ENCODE measurements around the gene PANX2.

PANX2 gene

DNA sequence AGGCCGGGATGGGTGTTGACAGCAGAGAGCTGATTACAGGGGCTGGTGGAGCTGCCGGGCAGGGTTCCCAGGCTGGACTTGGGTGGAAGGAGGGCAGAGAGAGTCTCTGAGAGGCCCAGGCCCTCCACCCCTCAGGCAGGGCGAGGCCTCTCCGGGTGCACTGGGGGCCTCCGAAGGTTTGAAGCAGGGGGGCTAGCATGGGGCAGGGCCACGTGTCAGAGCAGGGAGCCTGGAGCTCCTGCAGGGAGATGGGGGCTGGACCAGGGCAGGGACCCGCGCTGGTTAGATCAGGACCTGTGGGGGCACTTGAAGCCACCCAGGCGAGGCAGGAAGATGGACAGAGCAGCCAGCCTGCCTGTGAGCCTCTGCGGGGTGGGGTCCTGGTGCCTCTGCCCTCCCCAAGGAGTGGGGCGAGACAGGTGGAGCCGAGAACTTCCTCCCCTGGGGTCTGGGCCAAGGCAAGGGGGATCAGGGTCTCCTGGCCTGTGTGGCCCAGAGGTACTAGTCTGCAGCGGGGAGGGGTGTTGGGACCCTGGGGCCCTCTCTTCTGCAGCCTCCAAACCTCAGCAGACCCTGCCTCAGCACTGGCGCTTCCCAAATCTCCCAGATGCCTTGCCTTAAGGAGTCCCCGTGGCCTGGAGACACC, 911 bp downstream of the PANX2 start:
- no peak for DNase-seq

DNA sequence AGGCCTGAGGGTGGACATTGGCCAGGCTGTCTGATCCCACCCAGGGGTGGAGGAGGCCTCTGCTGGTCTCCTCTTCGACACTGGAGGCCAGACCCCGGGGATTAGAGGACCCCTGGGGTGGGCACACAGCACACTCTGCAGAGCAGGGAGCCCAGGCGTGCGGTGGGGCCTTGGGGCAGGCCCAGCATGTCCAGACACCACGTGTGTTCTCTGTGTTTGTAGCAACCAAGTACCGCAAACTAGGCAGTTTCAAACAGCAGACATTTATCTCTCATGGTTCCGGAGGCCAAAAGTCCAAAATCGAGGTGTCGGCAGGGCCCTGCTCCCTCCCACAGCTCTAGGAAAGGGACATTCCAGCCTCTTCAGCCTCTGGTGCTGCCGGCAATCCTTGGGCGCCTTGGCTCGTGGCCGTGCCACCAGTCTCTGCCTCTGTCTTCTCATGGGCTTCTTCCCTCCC, 1.5 kb downstream of the PANX2 start:
- no peak for DNase-seq

DNA sequence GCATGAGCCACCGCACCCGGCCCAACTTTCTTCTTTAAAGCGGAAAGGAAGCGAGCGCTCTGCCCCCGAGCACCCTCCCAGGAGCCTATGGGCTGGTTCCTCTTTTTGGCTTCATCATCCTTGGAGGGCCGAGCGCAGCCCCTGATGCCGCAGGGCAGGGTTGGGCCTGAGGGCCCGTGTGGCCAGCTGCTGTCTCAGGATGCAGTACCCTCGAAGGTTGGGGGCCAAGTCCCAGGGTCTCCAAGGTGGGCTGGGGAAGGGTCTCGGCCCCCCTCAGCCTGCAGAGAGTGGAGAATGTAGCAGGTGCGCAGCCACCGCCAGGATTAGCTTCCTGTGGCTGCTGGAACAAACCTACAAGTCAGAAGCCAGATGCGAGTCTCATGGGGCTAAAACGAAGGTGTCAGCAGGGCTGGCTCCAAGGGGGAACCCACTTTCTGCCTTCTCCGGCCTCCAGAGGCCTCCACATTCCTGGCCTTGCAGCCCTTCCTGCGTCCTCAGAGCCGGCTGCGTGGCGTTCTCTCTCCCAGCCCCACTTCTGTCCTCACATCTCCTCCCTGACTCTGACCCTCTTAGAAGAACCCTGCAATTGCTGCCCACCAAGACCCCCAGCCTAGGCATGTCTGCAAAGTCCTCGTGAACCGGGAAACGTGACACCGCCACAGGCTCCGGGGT, 2.9 kb downstream of the PANX2 start:
- DNase-seq: no peak

DNA sequence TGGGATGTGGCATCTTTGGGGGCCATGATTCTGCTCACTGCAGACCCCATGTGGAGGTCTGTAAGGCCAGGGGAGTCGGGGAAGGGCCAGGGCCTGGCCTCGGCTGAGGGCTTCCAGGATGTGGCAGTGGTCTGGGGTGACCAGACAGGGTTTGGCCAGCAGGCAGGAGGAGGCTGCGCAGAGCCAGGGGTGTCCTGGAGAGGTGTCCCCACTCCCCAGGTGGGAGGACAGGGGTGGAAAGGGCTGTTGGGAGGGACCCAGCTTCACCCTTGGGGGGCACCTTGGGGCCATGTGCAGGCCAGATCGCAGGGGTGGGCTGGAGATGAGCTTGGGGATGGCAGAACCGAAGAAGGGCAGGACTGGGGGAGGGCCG, 3.4 kb downstream of the PANX2 start:
- no peak for DNase-seq

DNA sequence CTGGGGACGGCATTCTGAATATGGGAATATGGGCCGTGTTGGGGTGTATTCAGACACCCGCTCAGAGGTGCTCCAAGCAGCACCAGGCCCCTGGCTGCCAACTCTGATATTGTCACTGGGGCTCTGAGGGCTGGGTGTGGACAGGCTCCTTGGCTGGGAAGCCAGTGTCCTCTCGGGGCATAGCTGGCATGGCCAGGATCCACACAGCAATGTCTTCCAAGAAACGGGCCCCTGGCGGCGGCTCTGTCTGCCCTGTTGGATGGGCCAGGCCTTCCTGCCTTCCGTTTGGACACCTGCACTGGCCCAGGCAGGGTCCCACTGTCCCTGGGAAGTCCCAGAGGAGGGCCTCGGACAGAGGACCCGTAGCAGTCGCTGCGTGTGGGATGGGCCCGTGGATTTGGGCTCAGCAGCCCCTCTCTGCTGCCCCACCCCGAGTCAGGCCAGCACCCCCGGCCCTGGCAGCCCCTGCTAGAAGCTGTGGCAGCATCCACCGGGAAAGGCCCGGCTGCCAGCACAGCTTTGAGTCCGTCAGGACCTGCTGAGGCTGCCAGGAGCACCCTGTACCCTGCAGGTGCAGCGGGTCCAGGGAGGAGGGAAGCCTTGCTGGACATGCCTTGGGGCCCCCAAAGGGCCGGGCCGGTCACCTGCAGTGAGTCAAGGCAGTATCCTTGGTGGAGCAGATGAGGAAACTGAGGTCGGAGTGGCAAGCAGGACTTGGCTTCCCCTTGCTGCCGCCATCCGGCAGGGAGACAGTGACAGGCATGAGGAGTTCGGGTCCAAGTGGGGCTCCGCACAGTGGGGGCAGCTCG, 4.1 kb downstream of the PANX2 start:
- no peak for DNase-seq

DNA sequence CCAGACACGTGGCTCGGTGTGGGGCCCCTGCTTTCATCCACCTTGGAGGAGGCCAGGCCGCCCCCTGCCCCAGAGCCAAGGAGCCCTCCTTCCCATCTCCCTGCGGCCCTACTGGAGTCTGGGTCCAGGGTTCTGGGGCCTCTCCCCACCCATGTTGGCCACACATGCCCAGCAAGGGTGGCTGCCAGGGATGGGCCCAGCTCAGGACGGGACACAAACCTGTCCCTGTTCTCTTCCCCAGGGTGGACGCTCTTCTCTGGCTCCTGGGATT, 4.6 kb downstream of the PANX2 start:
- no peak for DNase-seq

DNA sequence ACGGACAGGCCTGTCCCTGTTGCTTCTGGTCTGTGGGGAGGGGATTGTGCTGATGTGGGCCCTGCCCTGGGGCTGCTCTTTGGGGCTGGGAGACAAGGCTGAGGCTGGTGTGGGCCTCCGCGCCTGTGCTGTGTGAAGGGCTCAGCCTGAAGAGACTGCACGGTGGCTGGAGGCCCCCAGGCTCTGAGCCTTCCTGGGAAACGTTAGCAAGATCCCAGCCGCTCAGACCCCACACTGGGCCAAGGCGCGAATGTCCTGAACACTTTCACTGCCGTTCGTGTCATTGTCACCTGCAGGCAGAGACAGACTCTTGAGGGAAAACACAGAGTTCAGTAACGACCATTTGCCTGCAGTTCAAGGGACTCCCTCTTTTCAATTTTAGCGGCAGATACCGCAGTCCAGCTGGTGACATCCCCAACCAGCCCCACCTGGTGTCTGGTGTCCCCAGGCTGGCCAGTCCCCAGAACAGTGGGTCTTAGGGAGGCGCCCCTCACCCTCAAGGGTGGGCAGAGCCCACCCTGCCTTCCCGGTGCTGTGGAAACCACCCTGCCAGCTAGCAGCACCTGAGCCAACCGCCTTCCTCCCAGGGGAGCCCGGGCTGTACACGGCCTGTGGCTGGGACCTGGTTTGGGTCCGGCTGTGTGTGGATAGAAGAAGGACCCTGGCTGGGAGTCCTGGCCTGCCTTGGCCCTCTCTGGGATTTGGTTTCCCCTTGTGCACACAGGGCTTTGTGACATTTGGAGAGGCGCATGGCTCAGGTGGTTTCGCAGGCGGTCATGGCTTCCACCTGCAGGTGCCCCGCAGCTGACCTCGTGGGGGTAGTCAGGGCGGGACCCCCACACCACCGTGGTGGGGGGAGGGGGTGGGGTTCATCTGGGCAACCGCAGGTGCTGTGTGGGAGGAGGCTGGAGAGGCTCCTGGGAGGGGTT, 5.7 kb downstream of the PANX2 start:
- DNase-seq: no peak

DNA sequence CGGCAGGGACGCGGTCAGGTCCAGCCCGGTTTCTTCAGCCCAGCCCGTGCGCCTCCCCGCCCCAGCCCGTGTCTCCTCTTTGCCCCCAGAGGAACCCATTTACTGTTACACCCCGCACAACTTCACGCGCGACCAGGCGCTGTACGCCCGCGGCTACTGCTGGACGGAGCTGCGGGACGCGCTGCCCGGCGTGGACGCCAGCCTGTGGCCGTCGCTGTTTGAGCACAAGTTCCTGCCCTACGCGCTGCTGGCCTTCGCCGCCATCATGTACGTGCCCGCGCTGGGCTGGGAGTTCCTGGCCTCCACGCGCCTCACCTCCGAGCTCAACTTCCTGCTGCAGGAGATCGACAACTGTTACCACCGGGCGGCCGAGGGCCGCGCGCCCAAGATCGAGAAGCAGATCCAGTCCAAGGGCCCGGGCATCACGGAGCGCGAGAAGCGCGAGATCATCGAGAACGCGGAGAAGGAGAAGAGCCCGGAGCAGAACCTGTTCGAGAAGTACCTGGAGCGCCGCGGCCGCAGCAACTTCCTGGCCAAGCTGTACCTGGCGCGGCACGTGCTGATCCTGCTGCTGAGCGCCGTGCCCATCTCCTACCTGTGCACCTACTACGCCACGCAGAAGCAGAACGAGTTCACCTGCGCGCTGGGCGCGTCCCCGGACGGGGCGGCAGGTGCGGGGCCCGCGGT, 6.5 kb downstream of the PANX2 start:
- DNase-seq: no peak

DNA sequence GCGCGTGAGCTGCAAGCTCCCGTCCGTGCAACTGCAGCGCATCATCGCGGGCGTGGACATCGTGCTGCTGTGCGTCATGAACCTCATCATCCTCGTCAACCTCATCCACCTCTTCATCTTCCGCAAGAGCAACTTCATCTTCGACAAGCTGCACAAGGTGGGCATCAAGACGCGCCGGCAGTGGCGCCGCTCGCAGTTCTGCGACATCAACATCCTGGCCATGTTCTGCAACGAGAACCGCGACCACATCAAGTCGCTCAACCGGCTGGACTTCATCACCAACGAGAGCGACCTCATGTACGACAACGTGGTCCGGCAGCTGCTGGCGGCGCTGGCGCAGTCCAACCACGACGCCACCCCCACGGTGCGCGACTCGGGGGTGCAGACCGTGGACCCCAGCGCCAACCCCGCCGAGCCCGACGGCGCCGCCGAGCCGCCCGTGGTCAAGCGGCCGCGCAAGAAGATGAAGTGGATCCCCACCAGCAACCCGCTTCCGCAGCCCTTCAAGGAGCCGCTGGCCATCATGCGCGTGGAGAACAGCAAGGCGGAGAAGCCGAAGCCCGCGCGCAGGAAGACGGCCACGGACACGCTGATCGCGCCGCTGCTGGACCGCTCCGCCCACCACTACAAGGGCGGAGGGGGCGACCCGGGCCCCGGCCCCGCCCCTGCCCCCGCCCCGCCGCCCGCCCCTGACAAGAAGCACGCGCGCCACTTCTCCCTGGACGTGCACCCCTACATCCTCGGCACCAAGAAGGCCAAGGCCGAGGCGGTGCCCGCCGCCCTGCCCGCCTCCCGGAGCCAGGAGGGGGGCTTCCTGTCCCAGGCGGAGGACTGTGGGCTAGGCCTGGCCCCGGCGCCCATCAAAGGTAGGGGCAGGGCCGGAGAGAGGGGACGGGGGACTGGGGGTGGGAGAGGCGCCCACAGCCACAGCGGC, 7.3 kb downstream of the PANX2 start:
- DNase-seq: no peak

DNA sequence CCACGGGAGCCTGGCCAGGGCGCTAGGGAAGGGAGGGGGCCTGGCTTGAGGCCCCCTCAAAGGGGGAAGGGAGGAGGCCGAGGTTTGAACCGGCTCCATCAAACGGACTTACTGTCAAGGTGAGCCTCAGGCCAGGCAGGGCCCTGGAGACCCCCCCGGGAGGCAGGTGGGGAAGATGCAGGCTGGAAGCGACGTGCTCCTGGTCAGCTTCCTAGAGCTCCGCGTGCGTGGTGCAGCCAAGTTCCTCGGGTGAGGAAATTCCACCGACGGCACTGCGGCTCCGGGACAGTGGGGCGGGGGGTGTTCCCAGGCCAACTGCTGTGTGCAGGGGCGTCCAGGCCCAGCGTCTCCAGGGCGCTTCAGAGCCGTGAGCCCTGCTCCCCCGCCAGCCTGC, 7.9 kb downstream of the PANX2 start:
- no peak for DNase-seq

DNA sequence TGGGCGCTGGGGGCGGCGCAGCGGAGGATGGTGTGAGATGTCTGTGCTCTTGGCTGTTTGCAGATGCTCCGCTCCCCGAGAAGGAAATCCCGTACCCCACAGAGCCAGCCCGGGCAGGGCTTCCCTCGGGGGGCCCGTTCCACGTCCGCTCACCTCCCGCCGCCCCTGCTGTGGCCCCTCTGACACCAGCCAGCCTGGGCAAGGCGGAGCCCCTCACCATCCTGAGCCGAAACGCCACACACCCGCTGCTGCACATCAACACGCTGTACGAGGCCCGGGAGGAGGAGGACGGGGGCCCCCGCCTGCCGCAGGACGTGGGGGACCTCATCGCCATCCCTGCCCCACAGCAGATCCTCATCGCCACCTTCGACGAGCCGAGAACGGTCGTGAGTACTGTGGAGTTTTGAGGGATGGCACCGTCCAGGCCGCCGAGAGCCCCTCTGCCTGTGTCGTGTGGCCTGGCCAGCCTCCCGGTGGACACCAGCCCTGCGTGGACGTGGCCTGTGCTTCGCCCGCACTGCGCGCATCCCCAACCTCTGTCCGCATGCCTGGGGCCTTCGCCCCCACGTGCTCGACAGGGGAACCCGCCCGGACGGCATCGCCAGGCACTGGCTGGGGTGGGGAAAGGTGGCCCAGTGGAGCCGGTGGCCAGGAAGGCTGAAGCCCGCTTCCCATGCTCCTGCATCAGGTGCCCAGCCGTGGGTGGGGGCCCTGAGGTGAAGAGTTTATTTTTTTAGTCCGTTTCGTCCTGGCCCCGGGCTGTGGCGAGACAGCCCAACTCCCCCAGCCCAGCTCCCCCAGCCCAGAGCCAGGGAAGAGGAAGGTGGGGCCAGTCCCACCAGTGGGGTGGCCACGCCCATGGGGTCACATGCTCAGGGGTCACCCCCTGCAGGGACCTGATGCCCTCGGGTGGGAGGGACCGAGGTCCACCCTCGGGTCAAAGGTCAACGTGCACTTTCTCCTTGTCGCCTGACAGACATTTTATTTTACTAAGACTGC, 8.6 kb downstream of the PANX2 start:
- DNase-seq: no peak

DNA sequence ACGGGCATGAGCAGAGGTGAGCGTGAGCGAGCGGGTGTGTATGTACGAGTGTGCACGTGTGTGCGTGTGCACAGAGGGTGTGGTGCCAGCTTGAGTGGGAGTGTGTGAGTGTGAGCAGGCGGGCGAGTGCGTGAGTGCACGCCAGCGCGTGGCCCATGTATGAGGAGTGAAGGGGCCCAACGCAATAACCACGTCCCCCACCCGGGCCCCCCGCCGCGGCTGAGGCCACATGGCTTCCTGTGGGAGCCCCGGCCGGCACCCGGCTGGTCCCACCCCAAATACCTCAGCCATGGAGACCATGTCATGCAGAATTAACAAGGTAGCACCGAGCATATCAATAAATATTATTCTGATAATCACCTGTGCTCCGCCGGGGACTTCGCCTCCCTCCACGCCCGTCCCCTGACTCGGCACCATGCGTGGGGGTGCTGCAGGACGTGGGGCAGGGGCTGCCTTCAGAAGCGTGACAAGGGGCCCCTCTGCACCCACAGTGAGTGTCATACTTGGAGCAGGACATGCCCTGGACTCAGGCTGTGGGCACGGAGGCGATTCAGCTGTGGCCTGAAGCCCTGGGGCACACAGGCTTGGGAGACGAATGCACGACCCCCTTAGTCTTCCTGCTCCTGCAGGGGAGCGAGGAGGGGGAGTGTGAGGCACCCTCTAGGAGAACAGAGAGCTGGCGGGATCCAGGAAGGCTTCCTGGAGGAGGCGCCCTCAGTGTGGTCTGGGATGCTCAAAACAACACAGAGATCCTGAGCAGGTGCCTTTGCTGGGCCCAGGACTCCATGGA, 9.6 kb downstream of the PANX2 start:
- DNase-seq: no peak

DNA sequence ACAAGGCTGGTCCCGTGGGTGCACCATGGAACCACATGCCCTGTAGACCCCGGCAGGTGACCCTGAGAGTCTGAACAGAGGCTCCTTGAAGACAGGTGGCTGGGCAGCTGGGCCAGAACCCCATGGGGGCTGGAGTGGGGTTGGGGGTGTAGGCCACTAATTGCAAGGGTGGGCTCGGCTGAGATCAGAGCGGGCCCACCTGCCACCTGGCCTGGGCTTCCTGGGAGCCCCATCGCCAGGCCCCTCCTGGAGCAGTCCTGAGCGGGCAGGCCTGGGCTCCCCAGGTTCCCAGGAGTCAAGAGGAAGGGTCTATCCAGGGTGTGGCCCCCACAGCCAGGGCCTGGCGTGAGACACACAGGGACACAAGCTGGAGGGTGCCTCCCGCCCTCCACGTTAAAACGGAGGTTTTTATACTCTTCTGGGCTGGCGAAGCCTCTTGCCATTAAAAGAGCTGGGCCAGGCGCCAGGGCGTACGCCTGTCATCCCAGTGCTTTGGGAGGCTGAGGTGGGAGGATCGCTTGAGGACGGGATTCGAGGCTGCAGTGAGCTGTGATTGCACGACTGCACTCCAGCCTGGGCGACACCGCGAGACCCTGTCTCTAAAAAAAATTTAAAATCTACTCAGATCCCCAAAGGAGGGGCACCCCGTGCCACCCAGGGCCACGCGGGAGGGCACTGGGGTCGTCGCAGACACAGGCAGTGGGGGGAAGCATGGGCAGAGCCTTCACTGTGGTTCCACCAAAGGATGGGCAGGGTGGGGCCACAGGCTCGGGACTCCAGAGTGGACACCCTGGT, 10.4 kb downstream of the PANX2 start:
- DNase-seq: no peak

DNA sequence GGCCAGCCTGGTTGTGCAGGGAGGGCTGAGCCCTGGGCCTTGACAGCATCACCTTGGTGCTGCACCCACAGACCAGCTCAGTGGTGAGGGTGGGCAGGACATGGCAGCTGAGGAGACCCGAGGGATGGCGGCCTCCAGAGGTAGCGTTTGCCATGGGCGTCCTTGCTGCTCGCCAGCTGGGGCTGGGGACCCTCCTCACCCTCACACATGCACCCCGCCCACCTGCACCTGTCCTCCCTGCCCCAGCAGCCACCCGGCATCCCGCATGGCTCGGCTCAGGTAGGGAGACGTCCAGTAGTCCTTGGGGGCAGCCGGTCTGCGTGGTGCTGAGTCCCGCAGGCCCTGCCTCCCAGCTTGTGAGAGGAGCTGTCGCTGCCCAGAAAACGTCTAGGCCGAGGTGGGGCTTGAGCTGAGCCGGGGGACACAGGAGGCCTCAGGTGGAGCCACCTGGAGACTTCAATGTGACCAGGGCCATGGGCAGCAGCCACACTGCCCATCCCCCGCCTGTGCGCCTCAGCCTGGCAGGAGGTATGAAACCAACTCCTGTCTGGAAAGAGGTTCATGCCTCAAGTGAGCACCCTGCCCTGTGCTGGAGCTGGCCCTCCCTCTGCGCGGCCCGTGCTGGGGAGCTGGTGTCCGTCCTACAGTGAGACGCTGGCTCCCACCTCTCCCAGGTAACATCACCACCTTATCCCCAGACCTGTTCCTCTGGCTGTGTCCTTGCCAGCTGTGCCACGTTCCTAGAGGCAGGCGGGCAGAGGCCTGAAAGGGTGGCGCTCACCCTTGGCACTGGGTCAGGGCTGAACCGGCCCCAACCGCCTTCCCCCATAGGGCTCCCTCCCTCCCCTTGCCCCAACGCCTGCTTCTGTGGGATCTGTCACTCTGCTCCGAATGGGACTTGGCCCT, 11.9 kb downstream of the PANX2 start:
- DNase-seq: no peak

DNA sequence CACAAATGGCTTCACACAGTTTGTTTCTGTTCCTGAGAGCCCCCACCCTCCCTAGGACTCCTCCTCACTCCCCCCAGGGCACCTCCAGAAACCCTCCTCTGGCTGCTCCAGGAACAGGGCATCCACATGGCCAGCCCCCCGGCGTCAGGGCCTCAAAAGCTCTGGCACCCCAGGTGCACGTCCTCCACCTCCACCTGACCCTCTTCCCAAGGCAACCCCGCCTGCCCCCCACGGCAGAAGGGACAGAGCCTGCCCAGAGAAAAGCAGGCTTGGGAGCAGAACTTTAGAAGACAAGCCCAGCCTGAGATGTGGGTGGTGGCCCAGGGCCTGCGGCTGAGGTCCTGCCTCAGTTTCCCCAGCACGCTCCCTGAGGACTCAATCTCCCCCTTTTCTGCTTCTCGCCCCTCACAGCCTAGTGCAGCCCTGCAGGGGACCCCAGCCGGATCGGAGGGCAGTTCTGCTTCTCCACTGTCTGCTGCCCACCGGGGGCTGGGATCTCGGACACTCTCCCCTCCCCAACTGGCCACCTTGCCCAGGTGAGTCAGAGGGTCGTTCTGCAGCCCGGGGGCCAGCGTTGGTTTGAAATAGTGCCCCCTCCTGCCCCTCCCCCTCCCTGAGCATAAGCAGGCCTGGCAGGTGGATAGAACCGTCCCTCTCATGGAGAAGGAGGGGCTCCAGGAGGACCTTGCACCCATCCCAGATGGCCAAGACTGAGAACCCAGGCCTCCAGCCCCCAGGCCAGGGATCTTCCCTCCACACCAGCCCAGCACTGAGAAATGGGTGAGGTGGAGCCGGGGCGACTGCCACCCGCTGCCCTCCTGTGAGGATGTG, 12.8 kb downstream of the PANX2 start:
- DNase-seq: no peak

Data from NCI-H1694 (cell line).